ENCODE measurements around the gene HTR5A. TPM values are rescaled to one million over a fixed set of nuclear protein-coding genes. Genes with fewer than 3 reads are reported as not detected.

The HTR5A gene
- total RNA-seq, 1 donor from 2014 or later, result not detected

DNA sequence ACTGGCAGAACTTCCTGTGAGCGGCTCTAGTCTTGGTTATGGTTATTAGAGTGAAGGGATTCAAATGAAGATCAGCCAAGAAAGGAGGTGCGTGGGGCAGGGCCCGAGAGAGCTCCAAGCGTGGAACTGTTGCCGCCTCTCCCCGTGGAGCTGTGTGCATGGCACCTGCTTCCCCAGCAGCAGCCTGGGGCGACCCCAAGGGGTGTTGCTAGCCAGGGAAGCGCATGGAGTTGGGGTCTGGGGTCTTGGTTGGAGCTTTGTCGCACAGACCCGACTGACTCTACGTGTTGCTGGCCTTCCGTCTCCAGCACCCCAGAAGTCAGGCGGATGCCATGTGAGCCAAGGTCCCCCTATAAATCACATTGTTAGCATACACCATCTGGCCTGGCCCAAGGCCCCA, 61.0 kb downstream of the HTR5A start:
- DNase-seq (ENCODE audit: low read depth), result no peak
- H3K4me3 ChIP-seq (ENCODE audit: low read depth, low read length), result no peak overlapping the region
- TF ChIP-seq, protein P1, sequence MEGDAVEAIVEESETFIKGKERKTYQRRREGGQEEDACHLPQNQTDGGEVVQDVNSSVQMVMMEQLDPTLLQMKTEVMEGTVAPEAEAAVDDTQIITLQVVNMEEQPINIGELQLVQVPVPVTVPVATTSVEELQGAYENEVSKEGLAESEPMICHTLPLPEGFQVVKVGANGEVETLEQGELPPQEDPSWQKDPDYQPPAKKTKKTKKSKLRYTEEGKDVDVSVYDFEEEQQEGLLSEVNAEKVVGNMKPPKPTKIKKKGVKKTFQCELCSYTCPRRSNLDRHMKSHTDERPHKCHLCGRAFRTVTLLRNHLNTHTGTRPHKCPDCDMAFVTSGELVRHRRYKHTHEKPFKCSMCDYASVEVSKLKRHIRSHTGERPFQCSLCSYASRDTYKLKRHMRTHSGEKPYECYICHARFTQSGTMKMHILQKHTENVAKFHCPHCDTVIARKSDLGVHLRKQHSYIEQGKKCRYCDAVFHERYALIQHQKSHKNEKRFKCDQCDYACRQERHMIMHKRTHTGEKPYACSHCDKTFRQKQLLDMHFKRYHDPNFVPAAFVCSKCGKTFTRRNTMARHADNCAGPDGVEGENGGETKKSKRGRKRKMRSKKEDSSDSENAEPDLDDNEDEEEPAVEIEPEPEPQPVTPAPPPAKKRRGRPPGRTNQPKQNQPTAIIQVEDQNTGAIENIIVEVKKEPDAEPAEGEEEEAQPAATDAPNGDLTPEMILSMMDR (conservative IDR thresholded peaks at IDR 0.05; ENCODE audit: low read depth, low read length), result no peak

DNA sequence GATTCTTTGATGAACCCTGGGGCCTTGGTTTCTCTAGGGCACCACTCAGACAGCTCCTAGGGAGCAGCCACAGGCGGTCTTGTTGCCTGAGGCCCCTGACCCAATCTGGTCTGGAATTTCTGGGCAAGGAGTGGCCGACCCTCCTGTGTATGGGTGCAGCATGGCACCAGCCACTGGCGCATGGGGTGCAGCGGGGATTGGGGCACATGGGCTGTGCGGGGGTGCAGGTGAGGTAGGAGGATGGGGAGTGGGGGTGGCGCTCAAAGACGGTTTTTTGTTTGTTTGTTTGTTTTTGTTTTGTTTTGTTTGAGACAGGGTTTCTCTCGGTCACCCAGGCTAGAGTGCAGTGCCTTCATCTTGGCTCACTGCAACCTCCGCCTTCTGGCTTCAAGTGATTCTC, 62.3 kb downstream of the HTR5A start:
- TF ChIP-seq, protein P1 (conservative IDR thresholded peaks at IDR 0.05; ENCODE audit: low read depth, low read length), result no peak
- DNase-seq (ENCODE audit: low read depth), result no peak
- no peak overlapping the region for H3K4me3 ChIP-seq (ENCODE audit: low read depth, low read length)

DNA sequence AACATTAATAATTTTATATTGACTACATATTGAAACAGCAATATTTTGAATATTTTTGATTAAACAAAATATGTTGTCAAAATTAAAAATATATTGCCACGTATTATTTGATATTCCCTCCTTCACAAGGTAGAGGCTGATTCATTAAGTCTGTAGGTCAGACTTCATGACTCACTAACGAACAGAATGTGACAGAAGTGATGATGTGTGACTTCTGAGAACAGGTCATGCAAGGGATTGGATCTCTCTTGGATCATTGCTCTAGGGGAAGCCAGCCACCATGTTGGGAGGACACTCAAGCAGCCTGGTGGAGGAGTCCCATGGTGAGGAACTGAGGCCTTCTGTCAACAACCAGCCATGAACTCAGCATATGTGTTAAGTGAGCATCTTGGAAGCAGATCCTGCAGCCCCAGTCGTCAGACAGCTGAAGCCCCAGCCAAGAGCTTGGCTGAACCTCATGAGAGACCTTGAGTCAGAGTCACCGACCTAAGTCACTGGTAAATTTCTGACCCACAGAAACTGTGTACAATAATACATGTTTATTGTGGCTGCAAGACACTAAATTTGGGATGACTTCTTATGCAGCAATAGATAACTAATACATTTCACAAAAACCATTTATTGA, 66.6 kb downstream of the HTR5A start:
- no peak for DNase-seq (ENCODE audit: low read depth)
- TF ChIP-seq, protein P1 (conservative IDR thresholded peaks at IDR 0.05; ENCODE audit: low read depth, low read length), result no peak

More for the DNA sequence above, 66.6 kb downstream of the HTR5A start:
- H3K4me3 ChIP-seq (ENCODE audit: low read depth, low read length), result no peak overlapping the region

Other genes starting within 250 kb of the HTR5A start
- gene PAXIP1, start 67.2 kb upstream of the HTR5A start, total RNA-seq, result 14.5 and 17.1 TPM in 2 replicates
- gene INSIG1, start 227.6 kb downstream of the HTR5A start, total RNA-seq, result 392 and 505 TPM in 2 replicates